ENCODE measurements around the gene CAB39. TPM values are rescaled to one million over a fixed set of nuclear protein-coding genes. Genes with fewer than 3 reads are reported as not detected.

The CAB39 gene
- total and polyA plus RNA-seq, 2 experiments from 2014 or later = 18.7 to 67.5 TPM

DNA sequence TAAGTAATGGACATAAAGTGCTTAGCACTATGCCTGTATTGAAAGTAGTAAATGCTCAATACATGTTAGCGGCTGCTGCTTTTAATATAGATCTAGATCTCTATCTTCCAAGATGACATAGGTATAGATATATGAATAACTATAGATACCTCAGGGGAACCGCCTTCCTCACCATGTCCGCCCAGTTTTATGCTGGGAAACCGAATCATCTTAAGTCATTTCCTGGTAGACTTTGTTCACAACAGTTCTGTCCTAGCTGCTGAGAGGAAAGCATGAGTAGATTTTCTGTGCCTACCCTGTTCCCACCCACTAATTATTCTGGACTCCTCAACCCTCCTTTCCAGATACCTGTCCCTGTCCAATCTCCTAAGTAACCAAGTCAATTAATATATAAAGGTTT lies 130.5 kb downstream of the CAB39 start (continued):
- TF ChIP-seq, protein P1, sequence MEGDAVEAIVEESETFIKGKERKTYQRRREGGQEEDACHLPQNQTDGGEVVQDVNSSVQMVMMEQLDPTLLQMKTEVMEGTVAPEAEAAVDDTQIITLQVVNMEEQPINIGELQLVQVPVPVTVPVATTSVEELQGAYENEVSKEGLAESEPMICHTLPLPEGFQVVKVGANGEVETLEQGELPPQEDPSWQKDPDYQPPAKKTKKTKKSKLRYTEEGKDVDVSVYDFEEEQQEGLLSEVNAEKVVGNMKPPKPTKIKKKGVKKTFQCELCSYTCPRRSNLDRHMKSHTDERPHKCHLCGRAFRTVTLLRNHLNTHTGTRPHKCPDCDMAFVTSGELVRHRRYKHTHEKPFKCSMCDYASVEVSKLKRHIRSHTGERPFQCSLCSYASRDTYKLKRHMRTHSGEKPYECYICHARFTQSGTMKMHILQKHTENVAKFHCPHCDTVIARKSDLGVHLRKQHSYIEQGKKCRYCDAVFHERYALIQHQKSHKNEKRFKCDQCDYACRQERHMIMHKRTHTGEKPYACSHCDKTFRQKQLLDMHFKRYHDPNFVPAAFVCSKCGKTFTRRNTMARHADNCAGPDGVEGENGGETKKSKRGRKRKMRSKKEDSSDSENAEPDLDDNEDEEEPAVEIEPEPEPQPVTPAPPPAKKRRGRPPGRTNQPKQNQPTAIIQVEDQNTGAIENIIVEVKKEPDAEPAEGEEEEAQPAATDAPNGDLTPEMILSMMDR (conservative IDR thresholded peaks at IDR 0.05; ENCODE audit: low read depth in 2 of 2) = no peak
- no peak for TF ChIP-seq EZH2phosphoT487 (IDR thresholded peaks at IDR 0.05; ENCODE audit: unreplicated experiment)
- no peak for TF ChIP-seq NANOG (IDR thresholded peaks at IDR 0.05; ENCODE audit: borderline replicate concordance)

DNA sequence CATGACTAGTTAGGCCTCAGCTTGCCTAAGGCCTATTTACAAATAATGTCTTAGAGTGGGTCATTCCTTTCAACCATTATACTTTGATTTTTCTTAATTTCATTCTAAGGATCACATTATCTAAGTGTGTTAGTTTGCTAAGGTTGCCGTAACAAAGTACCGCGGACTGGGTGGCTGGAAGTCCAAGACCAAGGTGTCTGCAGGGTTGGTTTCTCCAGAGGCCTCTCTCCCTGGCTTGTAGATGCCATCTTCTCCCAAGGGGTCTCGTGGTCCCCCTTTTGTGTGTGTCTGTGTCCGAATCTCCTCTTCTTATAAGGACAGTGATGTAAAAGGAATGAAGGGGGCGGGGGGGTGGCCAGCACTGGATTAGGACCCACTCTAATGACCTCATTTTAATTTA lies 133.7 kb downstream of the CAB39 start:
- H2AFZ ChIP-seq = no peak overlapping the region
- Mint-ChIP-seq H3K36me3 (ENCODE audit: low read depth) (no peaks in the 10 kb centered on the region; the same call in 1 of the 3 replicates), H3K4me3 (no peak overlapping the region), H3K9me3 (peaks cover 9% of the 10 kb centered on the region), H3K27me3 (ENCODE audit: insufficient read depth, low read depth, poor library complexity) (peaks cover 14% of the 10 kb centered on the region), H3K27ac (no peak overlapping the region), H3K4me1 (peaks cover 17% of the 10 kb centered on the region)
- H3K9me2 ChIP-seq (ENCODE audit: insufficient read depth) = no peaks in the 10 kb centered on the region
- H3K4me2 ChIP-seq = no peak overlapping the region
- no peaks in the 10 kb centered on the region for H3K27me3 ChIP-seq (ENCODE audit: insufficient read depth)
- H3K36me3 ChIP-seq (ENCODE audit: insufficient read depth) = no peaks in the 10 kb centered on the region
- H3F3A ChIP-seq (replicated peaks; ENCODE audit: low read depth) = 0 out of 2 replicates have a peak, but pooled peaks cover 3% of the 10 kb centered on the region
- TF ChIP-seq, protein P2, sequence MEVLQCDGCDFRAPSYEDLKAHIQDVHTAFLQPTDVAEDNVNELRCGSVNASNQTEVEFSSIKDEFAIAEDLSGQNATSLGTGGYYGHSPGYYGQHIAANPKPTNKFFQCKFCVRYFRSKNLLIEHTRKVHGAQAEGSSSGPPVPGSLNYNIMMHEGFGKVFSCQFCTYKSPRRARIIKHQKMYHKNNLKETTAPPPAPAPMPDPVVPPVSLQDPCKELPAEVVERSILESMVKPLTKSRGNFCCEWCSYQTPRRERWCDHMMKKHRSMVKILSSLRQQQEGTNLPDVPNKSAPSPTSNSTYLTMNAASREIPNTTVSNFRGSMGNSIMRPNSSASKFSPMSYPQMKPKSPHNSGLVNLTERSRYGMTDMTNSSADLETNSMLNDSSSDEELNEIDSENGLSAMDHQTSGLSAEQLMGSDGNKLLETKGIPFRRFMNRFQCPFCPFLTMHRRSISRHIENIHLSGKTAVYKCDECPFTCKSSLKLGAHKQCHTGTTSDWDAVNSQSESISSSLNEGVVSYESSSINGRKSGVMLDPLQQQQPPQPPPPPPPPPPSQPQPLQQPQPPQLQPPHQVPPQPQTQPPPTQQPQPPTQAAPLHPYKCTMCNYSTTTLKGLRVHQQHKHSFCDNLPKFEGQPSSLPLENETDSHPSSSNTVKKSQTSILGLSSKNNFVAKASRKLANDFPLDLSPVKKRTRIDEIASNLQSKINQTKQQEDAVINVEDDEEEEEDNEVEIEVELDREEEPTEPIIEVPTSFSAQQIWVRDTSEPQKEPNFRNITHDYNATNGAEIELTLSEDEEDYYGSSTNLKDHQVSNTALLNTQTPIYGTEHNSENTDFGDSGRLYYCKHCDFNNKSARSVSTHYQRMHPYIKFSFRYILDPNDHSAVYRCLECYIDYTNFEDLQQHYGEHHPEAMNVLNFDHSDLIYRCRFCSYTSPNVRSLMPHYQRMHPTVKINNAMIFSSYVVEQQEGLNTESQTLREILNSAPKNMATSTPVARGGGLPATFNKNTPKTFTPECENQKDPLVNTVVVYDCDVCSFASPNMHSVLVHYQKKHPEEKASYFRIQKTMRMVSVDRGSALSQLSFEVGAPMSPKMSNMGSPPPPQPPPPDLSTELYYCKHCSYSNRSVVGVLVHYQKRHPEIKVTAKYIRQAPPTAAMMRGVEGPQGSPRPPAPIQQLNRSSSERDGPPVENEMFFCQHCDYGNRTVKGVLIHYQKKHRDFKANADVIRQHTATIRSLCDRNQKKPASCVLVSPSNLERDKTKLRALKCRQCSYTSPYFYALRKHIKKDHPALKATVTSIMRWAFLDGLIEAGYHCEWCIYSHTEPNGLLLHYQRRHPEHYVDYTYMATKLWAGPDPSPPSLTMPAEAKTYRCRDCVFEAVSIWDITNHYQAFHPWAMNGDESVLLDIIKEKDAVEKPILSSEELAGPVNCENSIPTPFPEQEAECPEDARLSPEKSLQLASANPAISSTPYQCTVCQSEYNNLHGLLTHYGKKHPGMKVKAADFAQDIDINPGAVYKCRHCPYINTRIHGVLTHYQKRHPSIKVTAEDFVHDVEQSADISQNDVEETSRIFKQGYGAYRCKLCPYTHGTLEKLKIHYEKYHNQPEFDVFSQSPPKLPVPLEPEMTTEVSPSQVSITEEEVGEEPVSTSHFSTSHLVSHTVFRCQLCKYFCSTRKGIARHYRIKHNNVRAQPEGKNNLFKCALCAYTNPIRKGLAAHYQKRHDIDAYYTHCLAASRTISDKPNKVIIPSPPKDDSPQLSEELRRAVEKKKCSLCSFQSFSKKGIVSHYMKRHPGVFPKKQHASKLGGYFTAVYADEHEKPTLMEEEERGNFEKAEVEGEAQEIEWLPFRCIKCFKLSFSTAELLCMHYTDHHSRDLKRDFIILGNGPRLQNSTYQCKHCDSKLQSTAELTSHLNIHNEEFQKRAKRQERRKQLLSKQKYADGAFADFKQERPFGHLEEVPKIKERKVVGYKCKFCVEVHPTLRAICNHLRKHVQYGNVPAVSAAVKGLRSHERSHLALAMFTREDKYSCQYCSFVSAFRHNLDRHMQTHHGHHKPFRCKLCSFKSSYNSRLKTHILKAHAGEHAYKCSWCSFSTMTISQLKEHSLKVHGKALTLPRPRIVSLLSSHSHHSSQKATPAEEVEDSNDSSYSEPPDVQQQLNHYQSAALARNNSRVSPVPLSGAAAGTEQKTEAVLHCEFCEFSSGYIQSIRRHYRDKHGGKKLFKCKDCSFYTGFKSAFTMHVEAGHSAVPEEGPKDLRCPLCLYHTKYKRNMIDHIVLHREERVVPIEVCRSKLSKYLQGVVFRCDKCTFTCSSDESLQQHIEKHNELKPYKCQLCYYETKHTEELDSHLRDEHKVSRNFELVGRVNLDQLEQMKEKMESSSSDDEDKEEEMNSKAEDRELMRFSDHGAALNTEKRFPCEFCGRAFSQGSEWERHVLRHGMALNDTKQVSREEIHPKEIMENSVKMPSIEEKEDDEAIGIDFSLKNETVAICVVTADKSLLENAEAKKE (CRISPR knock-in tag; IDR thresholded peaks at IDR 0.05) = no peak
- TF ChIP-seq JUNB (IDR thresholded peaks at IDR 0.05; ENCODE audit: unreplicated experiment) (no peak), CREB1 (CRISPR knock-in tag; IDR thresholded peaks at IDR 0.05; ENCODE audit: low read depth) (no peak)
- peaks cover 5% of the 10 kb centered on the region; the same call in 1 of the 2 replicates for H3K4me1 ChIP-seq (ENCODE audit: insufficient read depth)
- DNase-seq (ENCODE audit: low spot score) = no peak
- no peaks in the 10 kb centered on the region for H4K20me1 ChIP-seq (replicated peaks; ENCODE audit: insufficient read depth)
- no peaks in the 10 kb centered on the region for H3K79me2 ChIP-seq (replicated peaks; ENCODE audit: insufficient read depth)
- no peak overlapping the region for H3K4me3 ChIP-seq
- ATAC-seq = no peak
- H3K27ac ChIP-seq (ENCODE audit: low read depth) = no peak overlapping the region
